Ovary (tissue), 9 donors: ENCODE measurements around the gene RIPK1. TPM values are rescaled to one million over a fixed set of nuclear protein-coding genes. Genes with fewer than 3 reads are reported as not detected.

Source experiments
- DNase-seq, 5 donors: peaks; one replicate each; pipeline ENCODE4 v3.0.0-alpha.2; 2019 to 2020
- H3K27ac ChIP-seq, 2 donors: fragments of 200-600 bp; one replicate each; pipeline versions ENCODE4 v1.5.1 to v1.8.0; 2019 to 2022
- H3K27me3 ChIP-seq: fragments of 200-600 bp; one replicate; pipeline ENCODE4 v1.8.0; 2022
- H3K36me3 ChIP-seq: fragments of 200-600 bp; sonication (generic); one replicate; pipeline ENCODE4 v1.5.1; 2019
- H3K4me1 ChIP-seq: one replicate; pipeline ENCODE4 v1.8.1; 2013; ENCODE audit warnings: mild to moderate bottlenecking, moderate library complexity; ENCODE audit not compliant: insufficient read depth
- H3K4me3 ChIP-seq: fragments of 200-600 bp; sonication (generic); one replicate; pipeline ENCODE4 v1.5.1; 2017
- H3K9me3 ChIP-seq, 2 donors: fragments of 200-600 bp in 1 of 2; sonication (generic) in 1 of 2; one replicate each; pipeline versions ENCODE4 v1.5.1 to v1.8.1; 2013 to 2019; ENCODE audit warnings: mild to moderate bottlenecking in 1 of 2, moderate library complexity in 1 of 2
- EP300 ChIP-seq: sonication (generic); formaldehyde crosslinking; IDR thresholded peaks from one replicate; pipeline ENCODE4 v1.6.1; 2017; ENCODE audit warnings: antibody characterized with exemption
- POLR2A ChIP-seq: fragments of 450-650 bp; IDR thresholded peaks from one replicate; pipeline ENCODE4 v1.6.1; 2017; ENCODE audit warnings: antibody characterized with exemption, mild to moderate bottlenecking, moderate library complexity
- WGBS, 3 donors: extraction: QIAGEN DNeasy Blood & Tissue Kit in 1 of 3; methylation state at CpG; one replicate each; pipeline versions ENCODE4 v1.1.5 to v1.1.7; 2013 to 2017; 5-methylcytosine and 5-hydroxymethylcytosine counted together
- intact Hi-C, 4 donors: fragments of 100-400 bp; cut with DNase I; formaldehyde crosslinking; loops; one replicate each; pipeline versions ENCODE4 v1.11.0 to v1.15.1; 2022 to 2023
- polyA plus RNA-seq, 2 donors: library from polyadenylated mRNA; stranded (reverse); fragments of 200-250 nt in 1 of 2; fragments of 350-450 nt in 1 of 2; fragmentation: Illumina TruSeq in 1 of 2; extraction: RNeasy Lipid Tissue Mini Kit (QIAGEN cat#74804) in 1 of 2; gene quantifications; one replicate each; pipeline ENCODE4 v1.2.3, GENCODE V29; 2013 to 2014
- total RNA-seq, 7 donors: library from RNA; depleted of rRNA in 2 of 7; stranded (reverse); fragments of >200 nt in 2 of 7; fragmentation: NEBNext Ultra II Directional in 3 of 7; extraction: Animal tissue kit (Norgen Biotek cat#: 25700) in 3 of 7; gene quantifications; one replicate each; pipeline versions ENCODE4 v1.1.0 to v1.2.4, GENCODE V29; 2016 to 2023
- TF ChIP-seq, protein P1 (sequence below), 3 donors: fragments of 450-650 bp in 2 of 3; fragments of 200-600 bp in 1 of 3; IDR thresholded peaks; one replicate each; pipeline versions ENCODE4 v1.5.1 to v1.8.0; 2016 to 2022; ENCODE audit warnings: antibody characterized with exemption in 3 of 3, mild to moderate bottlenecking in 1 of 3
- donor health status: DM: no; HTN: no; CAD: no; lungs with moderate emphysema.
- donor health status: DM: no; HTN: no; CAD: no.
- donor health status: Bipolar disorder and iron deficiency.
- donor health status: DM: yes; HTN: yes; CAD: no.
- donor health status: DM: no; HTN: no; CAD: no.
- donor health status: DM: yes; HTN: yes; CAD: no.

The RIPK1 gene
- total and polyA plus RNA-seq, 9 donors = 10.4 to 29.1 (median 15.1) TPM

DNA sequence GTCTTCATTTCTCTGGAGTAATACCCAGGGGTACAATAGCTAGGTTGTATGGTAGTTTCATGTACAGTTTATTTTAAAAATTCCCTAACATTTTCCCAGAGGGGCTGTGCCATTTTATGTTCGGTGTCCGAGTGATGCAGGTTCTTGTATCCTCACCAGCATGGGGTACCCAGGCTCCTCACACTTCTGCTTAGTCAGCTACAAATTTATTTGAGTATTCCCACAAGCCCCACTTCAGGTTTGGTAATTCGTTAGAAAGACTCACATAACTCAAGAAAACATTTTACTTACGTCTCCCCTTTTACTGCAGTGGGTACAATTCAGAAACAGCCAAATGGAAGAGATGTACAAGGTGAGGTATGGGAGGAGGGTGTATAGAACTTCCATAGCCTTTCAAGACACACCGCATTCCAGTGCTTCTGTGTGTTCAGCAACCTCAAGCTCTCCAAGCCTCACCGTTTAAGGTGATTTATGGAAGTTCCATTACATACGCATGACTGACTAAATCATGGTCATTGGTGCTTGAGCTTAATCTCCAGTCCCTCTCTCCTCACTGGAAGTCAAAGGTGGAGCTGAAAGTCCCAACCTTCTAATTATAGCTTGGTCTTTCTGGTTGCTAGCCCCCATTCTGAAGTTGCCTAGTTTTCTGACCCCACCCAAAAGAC lies 18.1 kb downstream of the RIPK1 start:
- Histone ChIP-seq H3K4me1 (no peaks in the 10 kb centered on the region), H3K36me3 (no peaks in the 10 kb centered on the region), H3K27me3 (no peaks in the 10 kb centered on the region), H3K27ac (no peak overlapping the region), H3K4me3 (no peak overlapping the region), H3K9me3 (no peaks in the 10 kb centered on the region)
- intact Hi-C loops = no loop called here
- TF ChIP-seq EP300 (no peak), POLR2A (no peak)
- TF ChIP-seq, protein P1, sequence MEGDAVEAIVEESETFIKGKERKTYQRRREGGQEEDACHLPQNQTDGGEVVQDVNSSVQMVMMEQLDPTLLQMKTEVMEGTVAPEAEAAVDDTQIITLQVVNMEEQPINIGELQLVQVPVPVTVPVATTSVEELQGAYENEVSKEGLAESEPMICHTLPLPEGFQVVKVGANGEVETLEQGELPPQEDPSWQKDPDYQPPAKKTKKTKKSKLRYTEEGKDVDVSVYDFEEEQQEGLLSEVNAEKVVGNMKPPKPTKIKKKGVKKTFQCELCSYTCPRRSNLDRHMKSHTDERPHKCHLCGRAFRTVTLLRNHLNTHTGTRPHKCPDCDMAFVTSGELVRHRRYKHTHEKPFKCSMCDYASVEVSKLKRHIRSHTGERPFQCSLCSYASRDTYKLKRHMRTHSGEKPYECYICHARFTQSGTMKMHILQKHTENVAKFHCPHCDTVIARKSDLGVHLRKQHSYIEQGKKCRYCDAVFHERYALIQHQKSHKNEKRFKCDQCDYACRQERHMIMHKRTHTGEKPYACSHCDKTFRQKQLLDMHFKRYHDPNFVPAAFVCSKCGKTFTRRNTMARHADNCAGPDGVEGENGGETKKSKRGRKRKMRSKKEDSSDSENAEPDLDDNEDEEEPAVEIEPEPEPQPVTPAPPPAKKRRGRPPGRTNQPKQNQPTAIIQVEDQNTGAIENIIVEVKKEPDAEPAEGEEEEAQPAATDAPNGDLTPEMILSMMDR (IDR thresholded peaks at IDR 0.05) = no peak
- 52 to 57% (median 54%) methylated on average over 7 of the region's 7 CpGs for WGBS, 3 donors
- no peak for DNase-seq

DNA sequence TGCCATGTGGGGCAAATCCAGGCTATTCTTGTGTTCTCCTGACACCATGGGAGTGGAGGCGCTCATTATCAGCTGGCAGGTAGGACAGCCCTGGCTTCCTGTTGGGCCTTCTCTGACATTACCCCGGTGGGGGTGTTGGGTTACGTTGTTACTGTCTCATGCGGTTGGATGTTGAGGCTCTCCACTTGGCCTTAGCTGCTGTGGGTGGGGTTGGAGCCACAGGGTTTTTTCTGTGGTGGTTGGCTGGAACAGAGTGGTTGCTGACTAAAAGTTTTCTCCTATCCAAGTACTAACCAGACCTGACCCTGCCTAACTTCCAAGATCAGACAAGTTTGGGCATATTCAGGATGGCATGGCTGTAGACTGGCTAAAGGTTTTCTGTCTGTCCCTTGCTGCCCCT lies 20.2 kb downstream of the RIPK1 start:
- intact Hi-C loops = no loop called here
- 73 to 88% (median 87%) methylated on average over 4 of the region's 4 CpGs for WGBS, 3 donors
- no peak overlapping the region for H3K4me3 ChIP-seq
- no peak overlapping the region for H3K27ac ChIP-seq
- no peaks in the 10 kb centered on the region for H3K27me3 ChIP-seq
- no peaks in the 10 kb centered on the region for H3K9me3 ChIP-seq
- TF ChIP-seq, protein P1 (IDR thresholded peaks at IDR 0.05) = no peak
- TF ChIP-seq POLR2A (no peak), EP300 (no peak)
- H3K4me1 ChIP-seq = no peaks in the 10 kb centered on the region
- DNase-seq = no peak
- no peaks in the 10 kb centered on the region for H3K36me3 ChIP-seq

DNA sequence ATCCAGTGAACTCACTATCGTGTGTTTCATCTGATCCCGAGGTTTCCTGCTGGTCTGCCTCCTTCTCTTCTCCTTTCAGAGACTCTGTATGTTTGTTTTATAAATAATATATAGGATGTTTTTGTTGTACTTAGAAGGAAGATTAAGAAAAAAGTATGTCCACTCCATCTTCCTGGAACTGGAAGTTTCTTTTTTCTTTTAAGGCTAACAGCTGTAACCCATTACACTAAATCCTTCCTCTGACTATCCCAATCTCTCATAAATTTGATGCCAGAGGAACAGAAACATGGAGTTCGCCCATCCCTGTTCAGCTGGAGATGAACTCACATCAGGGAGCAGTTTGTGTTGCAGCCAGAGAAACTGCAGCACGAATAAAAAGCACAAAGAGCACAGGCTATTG lies 20.7 kb downstream of the RIPK1 start:
- H3K27me3 ChIP-seq = no peaks in the 10 kb centered on the region
- no peak overlapping the region for H3K4me3 ChIP-seq
- H3K4me1 ChIP-seq = no peaks in the 10 kb centered on the region
- no peaks in the 10 kb centered on the region for H3K9me3 ChIP-seq
- WGBS, 3 donors = 19 to 22% (median 21%) methylated on average over 4 of the region's 4 CpGs
- intact Hi-C loops = no loop called here
- no peak overlapping the region for H3K27ac ChIP-seq
- DNase-seq = no peak
- TF ChIP-seq, protein P1 (IDR thresholded peaks at IDR 0.05) = no peak
- H3K36me3 ChIP-seq = no peaks in the 10 kb centered on the region

DNA sequence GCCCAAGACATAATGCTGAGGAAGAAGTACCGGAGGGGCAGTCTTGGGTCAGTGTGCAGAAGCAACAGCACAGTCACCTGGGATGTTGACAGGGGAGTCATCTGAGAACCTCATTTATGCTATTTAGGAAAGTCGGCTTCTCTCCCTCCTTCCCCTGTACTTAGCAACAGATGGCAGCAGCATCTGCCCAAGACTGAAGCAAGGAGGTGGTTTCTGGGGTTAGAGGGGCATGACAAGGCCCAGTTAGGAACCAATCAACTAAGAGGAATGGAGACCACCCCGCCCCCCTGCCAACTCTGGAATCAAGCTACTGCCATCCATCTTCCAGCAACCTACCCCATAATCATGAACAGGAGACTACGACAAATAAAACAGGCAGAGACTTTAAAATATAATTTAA lies 21.7 kb downstream of the RIPK1 start:
- TF ChIP-seq EP300 (no peak), POLR2A (no peak)
- TF ChIP-seq, protein P1 (IDR thresholded peaks at IDR 0.05) = no peak
- Histone ChIP-seq H3K9me3 (no peaks in the 10 kb centered on the region), H3K4me1 (no peaks in the 10 kb centered on the region), H3K36me3 (no peaks in the 10 kb centered on the region), H3K27me3 (no peaks in the 10 kb centered on the region), H3K27ac (no peak overlapping the region), H3K4me3 (no peak overlapping the region)
- no peak for DNase-seq
- 87 to 96% (median 96%) methylated on average over 4 of the region's 4 CpGs for WGBS, 3 donors
- intact Hi-C loops = no loop called here
